Brain microvascular endothelial cell (primary cell): ENCODE data around the gene TBX21.
"Not testable (repeated sequence)": the region's sequence is repeated elsewhere in the genome, so short reads cannot be mapped to it uniquely, and the experiment has no call there.

Experiments
- DNase-seq: peaks from one replicate; pipeline ENCODE4 v3.0.0-alpha.2; 2020
- H3K27ac ChIP-seq: fragments of 250-450 bp; sonication (Bioruptor Pico); 2 replicates; pipeline ENCODE4 v1.5.1; 2020; ENCODE audit warnings: mild to moderate bottlenecking, moderate library complexity
- H3K27me3 ChIP-seq: fragments of 250-450 bp; sonication (Bioruptor Pico); replicated peaks from 2 replicates; pipeline ENCODE4 v1.5.1; 2020; ENCODE audit warnings: mild to moderate bottlenecking
- H3K36me3 ChIP-seq: fragments of 250-450 bp; sonication (Bioruptor Pico); replicated peaks from 2 replicates; pipeline ENCODE4 v1.5.1; 2020; ENCODE audit warnings: mild to moderate bottlenecking
- H3K4me3 ChIP-seq: 2 replicates; pipeline ENCODE4 v1.5.1; 2011; ENCODE audit warnings: low read depth, mild to moderate bottlenecking, control low read depth, low read length, moderate library complexity
- CTCF ChIP-seq: IDR thresholded peaks from 2 replicates; pipeline ENCODE4 v1.5.1; 2011; ENCODE audit warnings: low read depth, mild to moderate bottlenecking, moderate library complexity, low read length, control low read depth, inconsistent platforms; ENCODE audit errors: missing control alignments
- in situ Hi-C: cut with HindIII; loops from 2 replicates; pipeline ENCODE4 v1.10.0; 2017; ENCODE audit warnings: low sequenced_read_pairs, low pct_ligation_motif_present

The TBX21 gene

GRCh38 chr17:47735536-47736011, 2.5 kb downstream of the TBX21 start:
- in situ Hi-C loops, result no loop called here
- H3K27me3 ChIP-seq, result peaks cover 50% of the 10 kb centered on the region
- H3K27ac ChIP-seq, result no peak overlapping the region
- DNase-seq, result no peak
- no peak overlapping the region for H3K4me3 ChIP-seq
- no peak for TF ChIP-seq CTCF
- no peaks in the 10 kb centered on the region for H3K36me3 ChIP-seq

- Histone ChIP-seq H3K27me3 (peaks cover 43% of the 10 kb centered on the region), H3K27ac (no peak overlapping the region), H3K36me3 (no peaks in the 10 kb centered on the region), H3K4me3 (no peak overlapping the region)
- no peak for TF ChIP-seq CTCF
- DNase-seq, result no peak
- in situ Hi-C loops, result no loop called here
Observed at GRCh38 chr17:47736501-47737495, 3.8 kb downstream of the TBX21 start.

- H3K27me3 ChIP-seq, result peaks cover 32% of the 10 kb centered on the region
- no peak for TF ChIP-seq CTCF
- in situ Hi-C loops, result no loop called here
Observed at GRCh38 chr17:47738178-47738577, 5.1 kb downstream of the TBX21 start.

GRCh38 chr17:47739150-47739549, 6.1 kb downstream of the TBX21 start:
- Histone ChIP-seq H3K27ac (no peak overlapping the region), H3K27me3 (peaks cover 25% of the 10 kb centered on the region), H3K4me3 (no peak overlapping the region), H3K36me3 (no peaks in the 10 kb centered on the region)
- in situ Hi-C loops, result no loop called here
- DNase-seq, result no peak
- no peak for TF ChIP-seq CTCF

More at GRCh38 chr17:47738178-47738577, 5.1 kb downstream of the TBX21 start:
- no peak for DNase-seq
- H3K36me3 ChIP-seq, result no peaks in the 10 kb centered on the region
- no peak overlapping the region for H3K27ac ChIP-seq
- no peak overlapping the region for H3K4me3 ChIP-seq

GRCh38 chr17:47739945-47740344, 6.9 kb downstream of the TBX21 start:
- DNase-seq, H3K27ac ChIP-seq, H3K36me3 ChIP-seq, in situ Hi-C loops, H3K4me3 ChIP-seq: not testable (repeated sequence)
- peaks cover 25% of the 10 kb centered on the region for H3K27me3 ChIP-seq

- no peak overlapping the region for H3K4me3 ChIP-seq
- DNase-seq, result no peak
- no peak overlapping the region for H3K27ac ChIP-seq
- H3K36me3 ChIP-seq, result no peaks in the 10 kb centered on the region
- in situ Hi-C loops, result no loop called here
- H3K27me3 ChIP-seq, result peaks cover 27% of the 10 kb centered on the region
- TF ChIP-seq CTCF, result no peak
Observed at GRCh38 chr17:47741109-47741792, 8.2 kb downstream of the TBX21 start.
